Panc1 (cell line): ENCODE measurements around the gene CSNK2A3. TPM values are rescaled to one million over a fixed set of nuclear protein-coding genes. Genes with fewer than 3 reads are reported as not detected.

Experiments
- ATAC-seq: fragments of 200-7000 bp; cut with Tn5 transposase; 2 replicates; pipeline ENCODE4 v1.9.1; 2020; ENCODE audit warnings: mild to moderate bottlenecking, moderate library complexity
- BruUV-seq: library from RNA; stranded (reverse); fragments of 400-500 nt; replicated peaks from 2 replicates; lab custom pipeline; 2021; lab: Mats Ljungman, UMichigan
- CTCF ChIA-PET: fragments of 300-600 bp; sonication (Branson Sonifier 250); formaldehyde crosslinking; loops from one replicate; lab custom pipeline; 2022; ENCODE audit warnings: antibody characterized with exemption; lab: Charles Lee
- POLR2A ChIA-PET: fragments of 300-600 bp; sonication (Branson Sonifier 250); formaldehyde crosslinking; loops from one replicate; lab custom pipeline; 2022; ENCODE audit warnings: antibody characterized with exemption; lab: Charles Lee
- DNase-seq: peaks from one replicate; pipeline ENCODE4 v3.0.0-alpha.2; 2010; ENCODE audit warnings: low read depth, low spot score
- H3K27ac ChIP-seq: 2 replicates; pipeline ENCODE4 v1.5.1; 2011; ENCODE audit warnings: mild to moderate bottlenecking, low read length, inconsistent platforms
- H3K27me3 ChIP-seq: fragments of 200-500 bp; sonication (Bioruptor generic); 2 replicates; pipeline ENCODE4 v1.6.0; 2014; ENCODE audit warnings: low read length, inconsistent platforms; ENCODE audit not compliant: control insufficient read depth, insufficient read depth
- H3K36me3 ChIP-seq: fragments of 200-500 bp; sonication (Bioruptor generic); 2 replicates; pipeline ENCODE4 v1.5.1; 2014; ENCODE audit warnings: inconsistent platforms, mild to moderate bottlenecking, low read length, moderate library complexity; ENCODE audit not compliant: control insufficient read depth, insufficient read depth
- H3K4me1 ChIP-seq: 2 replicates; pipeline ENCODE4 v1.5.1; 2011; ENCODE audit warnings: inconsistent platforms, mild to moderate bottlenecking, low read length, moderate library complexity; ENCODE audit not compliant: control insufficient read depth, insufficient read depth
- H3K4me3 ChIP-seq, 2 experiments: 2 replicates each; pipeline ENCODE4 v1.5.1; 2011 to 2012; ENCODE audit warnings: low read depth in 2 of 2, low read length in 2 of 2, mild to moderate bottlenecking in 2 of 2, inconsistent platforms in 1 of 2, moderate library complexity in 1 of 2
- H3K9me3 ChIP-seq: fragments of 200-500 bp; sonication (Bioruptor generic); 2 replicates; pipeline ENCODE4 v1.5.1; 2014; ENCODE audit warnings: low read depth, mild to moderate bottlenecking, inconsistent platforms, low read length, moderate library complexity; ENCODE audit not compliant: control insufficient read depth, insufficient read depth
- CTCF ChIP-seq: fragments of 450-650 bp; IDR thresholded peaks from 2 replicates; pipeline ENCODE4 v1.5.1; 2017; ENCODE audit warnings: mild to moderate bottlenecking
- POLR2AphosphoS5 ChIP-seq: IDR thresholded peaks from 2 replicates; pipeline ENCODE4 v1.6.1; 2012; ENCODE audit warnings: mild to moderate bottlenecking, low read depth, low read length, moderate library complexity
- REST ChIP-seq, 2 experiments: IDR thresholded peaks; 2 replicates each; pipeline ENCODE4 v1.6.1; 2011 to 2012; ENCODE audit warnings: low read depth in 2 of 2, control low read depth in 1 of 2, low read length in 1 of 2, mild to moderate bottlenecking in 1 of 2, moderate library complexity in 1 of 2; ENCODE audit not compliant: insufficient read depth in 1 of 2
- SIN3A ChIP-seq: IDR thresholded peaks from 2 replicates; pipeline ENCODE4 v1.6.1; 2012; ENCODE audit warnings: low read depth, mild to moderate bottlenecking, low read length, moderate library complexity, borderline replicate concordance; ENCODE audit not compliant: insufficient read depth
- TCF7L2 ChIP-seq: IDR thresholded peaks from 2 replicates; pipeline ENCODE4 v1.6.1; 2011; ENCODE audit warnings: mild to moderate bottlenecking, low read depth, low read length, inconsistent platforms
- in situ Hi-C: cut with HindIII; loops from 2 replicates; pipeline ENCODE4 v1.10.0; 2016; ENCODE audit warnings: low sequenced_read_pairs, low pct_unique_long_range_greater_than_20kb
- intact Hi-C: fragments of 100-400 bp; cut with micrococcal nuclease; formaldehyde crosslinking; loops from one replicate; pipeline ENCODE4 v1.10.0; 2022; ENCODE audit not compliant: unreplicated experiment
- total RNA-seq: library from RNA; stranded (reverse); gene quantifications from one replicate; pipeline ENCODE4 v1.2.1, GENCODE V29; 2021; ENCODE audit not compliant: unreplicated experiment

Gene CSNK2A3
- total RNA-seq, 1 experiment from 2014 or later: 2.6 TPM

DNA sequence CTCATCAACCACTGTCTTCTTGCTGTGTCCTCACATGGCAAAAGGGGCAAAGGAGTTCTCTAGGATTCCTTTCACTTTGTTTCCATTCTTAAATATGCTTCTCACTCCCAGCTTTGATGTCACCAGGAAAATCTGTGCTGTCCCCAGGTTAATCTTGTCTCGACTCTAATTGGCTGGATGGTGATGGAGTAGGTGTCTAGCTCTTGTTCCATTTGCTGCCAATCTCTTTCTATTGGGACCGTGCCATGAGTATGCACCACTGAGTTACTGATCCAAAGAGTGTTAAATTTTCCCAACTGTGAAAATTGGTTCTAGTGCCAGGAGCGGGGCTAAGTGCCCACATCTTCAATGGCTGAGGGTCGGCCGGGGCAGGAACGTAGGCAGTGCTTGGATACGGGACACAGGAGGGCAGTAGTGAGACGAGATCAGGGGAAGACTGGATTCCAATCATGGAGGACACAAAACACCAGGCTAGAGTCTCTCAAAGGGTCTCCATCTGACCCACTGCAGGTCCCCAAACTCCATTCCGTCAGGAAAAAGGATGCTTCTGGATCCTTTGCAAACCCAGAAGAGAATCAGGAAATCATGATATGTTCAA lies 47.7 kb upstream of the CSNK2A3 start:
- no peaks in the 10 kb centered on the region for H3K4me1 ChIP-seq
- no peaks in the 10 kb centered on the region; the same call in 1 of the 2 replicates for H3K27me3 ChIP-seq
- in situ Hi-C loops (no loop called here), intact Hi-C loops (loop anchor here (1.0 kb wide), 1 partner anchor 386 kb away; no protein-coding TSS in a partner anchor)
- TF ChIP-seq SIN3A (no peak), REST (IDR thresholded peaks at IDR 0.05; ENCODE audit: insufficient read depth in 1 of 2, low read depth in 2 of 2, low read length in 1 of 2) (no peak), CTCF (0 out of 2 replicates have a peak, but pooled peaks have one; percentile 35), POLR2AphosphoS5 (no peak)
- DNase-seq (no peak), ATAC-seq (no peak)
- H3K4me3 ChIP-seq: no peak overlapping the region
- no peaks in the 10 kb centered on the region for H3K36me3 ChIP-seq
- no peak overlapping the region for H3K27ac ChIP-seq
- BruUV-seq: no TSS peak
- H3K9me3 ChIP-seq: no peaks in the 10 kb centered on the region
- ChIA-PET CTCF (no interaction called here), POLR2A (no interaction called here)

DNA sequence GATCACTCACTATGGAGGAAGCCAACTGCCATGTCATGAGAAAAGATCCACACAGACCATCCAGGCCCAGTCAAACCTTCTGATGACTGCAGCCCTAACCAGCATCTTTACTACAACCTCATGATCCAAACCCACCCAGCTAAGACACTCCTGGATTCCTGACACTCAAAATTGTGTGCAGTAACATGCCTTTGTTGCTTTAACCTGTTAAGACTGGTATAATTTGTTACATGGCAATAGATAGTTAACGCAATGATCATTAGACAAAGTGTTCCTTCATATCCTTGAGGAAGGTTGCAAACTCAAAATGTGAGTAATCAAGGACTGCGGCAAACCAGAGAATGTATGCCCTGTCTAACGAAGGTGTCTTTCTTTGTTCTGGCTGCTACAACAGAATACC lies 47.1 kb upstream of the CSNK2A3 start:
- BruUV-seq: no TSS peak
- Histone ChIP-seq H3K27ac (no peak overlapping the region), H3K4me1 (no peaks in the 10 kb centered on the region), H3K27me3 (no peaks in the 10 kb centered on the region; the same call in 1 of the 2 replicates), H3K4me3 (no peak overlapping the region), H3K36me3 (no peaks in the 10 kb centered on the region), H3K9me3 (no peaks in the 10 kb centered on the region)
- DNase-seq (no peak), ATAC-seq (no peak)
- TF ChIP-seq CTCF (no peak), SIN3A (no peak), REST (IDR thresholded peaks at IDR 0.05; ENCODE audit: insufficient read depth in 1 of 2, low read depth in 2 of 2, low read length in 1 of 2) (no peak), TCF7L2 (no peak), POLR2AphosphoS5 (no peak)
- POLR2A ChIA-PET: no interaction called here
- CTCF ChIA-PET: no interaction called here
- in situ Hi-C loops (no loop called here), intact Hi-C loops (no loop called here)
